Fibroblast of mammary gland (primary cell): ENCODE results near the gene ZNF766.
A peak's percentile ranks its signal among the peaks of the same experiment; 100 is the strongest.

Experiments used
- DNase-seq: peaks from one replicate; pipeline ENCODE4 v3.0.0-alpha.2; 2010; ENCODE audit warnings: low read depth
- H3K4me3 ChIP-seq: 2 replicates; pipeline ENCODE4 v1.5.1; 2011; ENCODE audit warnings: low read depth, mild to moderate bottlenecking, low read length, moderate library complexity; ENCODE audit not compliant: control insufficient read depth
- TF ChIP-seq, protein P1 (sequence below): conservative IDR thresholded peaks from 2 replicates; pipeline ENCODE4 v1.5.1; 2011; ENCODE audit warnings: low read depth, low read length, inconsistent platforms; ENCODE audit not compliant: control insufficient read depth, insufficient read depth

ZNF766 gene

DNA sequence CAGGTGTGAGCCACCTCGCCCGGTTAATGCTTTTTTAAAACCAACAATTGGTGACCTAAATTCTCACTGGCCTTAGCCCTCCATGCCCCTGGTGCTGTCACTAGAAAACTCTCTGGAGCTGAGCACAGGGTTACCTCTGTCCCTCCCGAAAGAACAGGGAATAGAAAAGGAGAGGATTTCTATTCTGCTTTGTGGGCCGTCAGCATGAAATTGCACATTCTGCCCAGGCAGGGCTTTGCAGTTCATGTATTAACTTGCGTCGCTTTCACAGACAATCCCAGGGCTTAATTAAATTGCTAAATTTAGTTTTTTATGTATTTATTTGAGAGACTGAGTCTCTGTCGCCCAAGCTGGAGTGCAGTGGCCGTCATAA lies 27.0 kb downstream of the ZNF766 start:
- H3K4me3 ChIP-seq: peak overlapping the region; percentile 97
- DNase-seq: no peak
- TF ChIP-seq, protein P1, sequence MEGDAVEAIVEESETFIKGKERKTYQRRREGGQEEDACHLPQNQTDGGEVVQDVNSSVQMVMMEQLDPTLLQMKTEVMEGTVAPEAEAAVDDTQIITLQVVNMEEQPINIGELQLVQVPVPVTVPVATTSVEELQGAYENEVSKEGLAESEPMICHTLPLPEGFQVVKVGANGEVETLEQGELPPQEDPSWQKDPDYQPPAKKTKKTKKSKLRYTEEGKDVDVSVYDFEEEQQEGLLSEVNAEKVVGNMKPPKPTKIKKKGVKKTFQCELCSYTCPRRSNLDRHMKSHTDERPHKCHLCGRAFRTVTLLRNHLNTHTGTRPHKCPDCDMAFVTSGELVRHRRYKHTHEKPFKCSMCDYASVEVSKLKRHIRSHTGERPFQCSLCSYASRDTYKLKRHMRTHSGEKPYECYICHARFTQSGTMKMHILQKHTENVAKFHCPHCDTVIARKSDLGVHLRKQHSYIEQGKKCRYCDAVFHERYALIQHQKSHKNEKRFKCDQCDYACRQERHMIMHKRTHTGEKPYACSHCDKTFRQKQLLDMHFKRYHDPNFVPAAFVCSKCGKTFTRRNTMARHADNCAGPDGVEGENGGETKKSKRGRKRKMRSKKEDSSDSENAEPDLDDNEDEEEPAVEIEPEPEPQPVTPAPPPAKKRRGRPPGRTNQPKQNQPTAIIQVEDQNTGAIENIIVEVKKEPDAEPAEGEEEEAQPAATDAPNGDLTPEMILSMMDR: no peak

DNA sequence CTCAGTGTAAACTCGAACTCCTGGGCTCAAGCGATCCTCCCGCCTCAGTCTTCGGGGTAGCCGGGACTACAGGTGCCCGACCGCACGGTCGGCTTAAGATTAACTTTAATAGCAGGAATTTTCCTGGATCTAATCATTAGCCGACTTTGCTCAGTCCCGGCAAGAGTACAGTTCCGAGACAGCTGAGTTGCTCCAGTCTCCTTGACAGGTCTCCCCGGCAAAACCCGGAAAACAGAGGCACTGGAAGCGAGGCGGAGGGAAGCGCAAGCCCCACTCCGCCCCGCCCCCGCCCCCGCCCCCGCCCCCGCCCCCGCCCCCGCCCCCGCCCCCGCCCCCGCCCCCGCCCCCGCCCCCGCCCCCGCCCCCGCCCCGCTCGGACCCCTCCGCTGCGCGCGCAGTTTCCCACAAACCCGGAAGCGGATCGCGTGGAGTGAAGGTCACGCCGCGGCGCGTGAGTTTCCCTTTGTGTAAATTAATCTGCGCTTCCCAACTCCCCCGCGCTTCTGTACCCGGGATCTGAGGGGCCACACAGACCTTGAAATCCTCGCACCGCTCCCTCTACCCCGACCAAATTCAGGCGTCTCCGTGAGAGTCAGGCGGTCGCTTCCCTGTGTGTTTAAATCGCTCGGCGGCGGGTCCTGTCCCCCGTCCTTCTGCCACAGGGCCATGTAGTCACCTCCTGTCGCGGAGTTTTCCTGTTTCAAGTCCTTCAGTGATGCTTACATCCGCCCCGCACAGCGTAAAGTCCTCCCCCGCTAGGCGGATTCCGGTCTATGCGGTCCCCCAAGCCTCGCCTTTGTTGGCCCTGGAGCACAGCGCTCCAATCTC lies 27.6 kb downstream of the ZNF766 start, which contains the start of gene ZNF480:
Gene ZNF480 (plus strand): TSS at position 397 of the 828 bp plus-strand sequence. CDS start 3,244 bp downstream, outside the sequence.
- H3K4me3 ChIP-seq: peak within 1 kb of the TSS; percentile 97
- peak; percentile 68 for DNase-seq
- TF ChIP-seq, protein P1: no peak

DNA sequence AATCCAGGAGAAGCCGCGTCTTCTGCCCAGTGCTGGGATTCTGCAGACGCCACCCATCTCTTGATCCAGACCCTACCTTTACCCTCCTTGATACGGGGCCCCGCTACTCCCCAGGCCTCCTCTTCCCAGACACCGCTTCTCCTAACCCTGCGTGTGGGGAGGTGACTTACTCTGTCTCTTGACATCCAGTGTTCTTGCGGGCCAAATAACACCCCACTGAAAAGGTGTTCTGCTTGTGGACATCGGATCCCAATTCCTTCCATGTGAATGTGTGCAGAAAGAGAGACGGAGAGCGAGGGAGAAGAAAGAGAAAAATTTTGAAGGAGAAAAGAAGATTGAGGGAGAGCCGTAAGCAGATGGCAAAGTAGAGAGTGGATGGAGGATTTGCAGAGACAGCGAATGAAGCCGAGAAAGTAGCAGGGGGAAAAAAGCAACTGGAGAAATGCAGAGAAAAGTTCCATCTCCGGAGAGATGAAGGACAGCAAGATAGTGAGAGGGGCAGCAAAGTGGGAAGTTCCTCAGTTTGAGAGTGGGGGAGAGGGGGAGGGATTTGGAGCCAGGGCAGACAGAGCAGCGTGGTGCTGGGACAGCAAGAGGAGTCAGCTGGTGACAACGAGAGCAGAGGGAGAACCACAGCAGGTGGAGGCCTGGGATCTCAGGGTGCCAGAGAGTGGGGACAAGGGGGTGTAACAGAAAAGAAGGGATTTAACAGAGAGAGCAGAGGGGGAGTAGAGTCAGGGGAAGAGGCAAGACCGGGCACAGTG lies 28.4 kb downstream of the ZNF766 start:
- TF ChIP-seq, protein P1: no peak
- H3K4me3 ChIP-seq: peak overlapping the region; percentile 97
- DNase-seq: peak; percentile 2

DNA sequence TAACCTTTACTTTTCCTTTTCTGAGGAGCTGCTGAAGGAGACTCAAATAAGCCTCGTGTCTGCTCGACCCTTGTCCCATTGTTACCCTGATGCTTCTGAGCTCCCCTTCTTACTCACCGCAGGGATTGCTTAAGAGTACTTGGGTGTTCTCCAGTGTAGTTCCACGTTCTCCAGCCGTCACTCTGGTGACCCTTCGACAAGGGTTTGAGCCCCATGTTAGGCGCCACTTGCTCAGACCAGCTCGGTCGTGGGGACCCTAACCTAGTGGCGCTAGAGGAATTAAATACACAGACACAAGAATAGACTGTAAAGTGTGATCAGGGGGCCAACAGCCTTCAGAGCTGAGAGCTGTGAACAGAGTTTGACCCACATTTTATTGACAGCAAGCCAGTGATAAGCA lies 37.9 kb downstream of the ZNF766 start:
- DNase-seq: peak; percentile 26
- TF ChIP-seq, protein P1: no peak
- no peak overlapping the region for H3K4me3 ChIP-seq

DNA sequence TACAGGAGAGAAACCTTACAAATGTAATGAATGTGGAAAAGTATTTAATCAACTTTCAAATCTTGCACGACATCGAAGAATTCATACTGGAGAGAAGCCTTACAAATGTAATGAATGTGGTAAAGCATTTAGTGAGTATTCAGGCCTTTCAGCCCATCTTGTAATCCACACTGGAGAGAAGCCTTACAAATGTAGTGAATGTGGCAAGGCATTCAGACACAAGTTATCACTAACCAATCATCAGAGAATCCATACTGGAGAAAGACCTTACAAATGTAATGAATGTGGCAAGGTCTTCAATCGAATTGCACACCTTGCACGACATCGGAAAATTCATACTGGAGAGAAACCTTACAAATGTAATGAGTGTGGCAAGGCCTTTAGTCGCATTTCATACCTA lies 53.0 kb downstream of the ZNF766 start:
- TF ChIP-seq, protein P1: no peak
- no peak overlapping the region for H3K4me3 ChIP-seq
- no peak for DNase-seq

DNA sequence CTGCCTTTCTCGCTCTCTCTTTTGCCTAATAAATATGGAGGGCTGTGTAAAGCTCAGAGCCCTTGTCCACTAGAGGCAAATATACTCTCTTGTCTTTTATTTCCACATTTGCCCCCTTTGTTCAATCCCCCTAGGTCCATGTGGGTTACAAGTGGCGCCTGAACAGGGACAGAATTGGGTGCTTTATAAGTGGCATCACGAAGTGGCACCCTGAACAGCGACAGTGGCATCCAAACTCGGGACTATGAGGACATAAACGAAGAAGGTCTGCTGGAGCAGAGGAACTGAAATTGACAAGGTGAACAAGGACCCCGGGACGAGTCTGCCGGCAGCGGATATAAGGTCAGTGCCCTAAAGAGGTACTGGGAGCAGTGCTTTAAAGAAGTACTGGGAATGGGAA lies 62.4 kb downstream of the ZNF766 start:
- H3K4me3 ChIP-seq: no peak overlapping the region
- no peak for DNase-seq
- TF ChIP-seq, protein P1: no peak
